ENCODE data around the gene SAT2. TPM values are rescaled to one million over a fixed set of nuclear protein-coding genes. Genes with fewer than 3 reads are reported as not detected.

The SAT2 gene
- total and polyA plus RNA-seq, 2 of the 13 experiments (the other 11 are each of a cell fraction or from before 2014, with no cell fraction given) = 37.6 to 93.7 TPM

- peak; percentile 99 for TF ChIP-seq ZC3H4 (CRISPR knock-in tag; IDR thresholded peaks at IDR 0.05; ENCODE audit: borderline replicate concordance)
- no peak for TF ChIP-seq ZNF607 (CRISPR knock-in tag; IDR thresholded peaks at IDR 0.05; ENCODE audit: borderline replicate concordance)
- TF ChIP-seq ZNF512 (CRISPR knock-in tag; IDR thresholded peaks at IDR 0.05) = no peak
- TF ChIP-seq PHF5A (CRISPR knock-in tag; IDR thresholded peaks at IDR 0.05; ENCODE audit: low read depth, unreplicated experiment) = peak; percentile 90
- TF ChIP-seq ETV6 (CRISPR knock-in tag; conservative IDR thresholded peaks at IDR 0.05) = peak; percentile 49; the same call in 1 of the 2 replicates
- peak; percentile 71; the same call in 1 of the 2 replicates for TF ChIP-seq NFIC (IDR thresholded peaks at IDR 0.05; ENCODE audit: low read length)
- TF ChIP-seq RBM22 (optimal IDR thresholded peaks at IDR 0.05; ENCODE audit: low read length) = peak; percentile 100
- 0 out of 2 replicates have a peak, but pooled peaks have one; percentile 23 for TF ChIP-seq ZNF746 (CRISPR knock-in tag; IDR thresholded peaks at IDR 0.05)
- TF ChIP-seq SETDB1 (CRISPR knock-in tag; IDR thresholded peaks at IDR 0.05; ENCODE audit: borderline replicate concordance) = no peak
- TF ChIP-seq ARID4A (CRISPR knock-in tag; IDR thresholded peaks at IDR 0.05; ENCODE audit: borderline replicate concordance) = peak; percentile 89
- TF ChIP-seq RBM39 (IDR thresholded peaks at IDR 0.05; ENCODE audit: low read depth, low read length, poor library complexity, severe bottlenecking) = no peak
- TF ChIP-seq KMT2B (CRISPR knock-in tag; IDR thresholded peaks at IDR 0.05) = 0 out of 2 replicates have a peak, but pooled peaks have one; percentile 23
- TF ChIP-seq NCOA2 (CRISPR knock-in tag; IDR thresholded peaks at IDR 0.05) = peak; percentile 65
- peak; percentile 83; the same call in 1 of the 2 replicates for TF ChIP-seq FUBP1 (CRISPR knock-in tag; IDR thresholded peaks at IDR 0.05; ENCODE audit: borderline replicate concordance)
- TF ChIP-seq SNAPC2 (CRISPR knock-in tag; IDR thresholded peaks at IDR 0.05) = no peak
- TF ChIP-seq ZNF598 (CRISPR knock-in tag; IDR thresholded peaks at IDR 0.05; ENCODE audit: borderline replicate concordance) = peak; percentile 90; the same call in 1 of the 2 replicates
- TF ChIP-seq FOXP4 (CRISPR knock-in tag; IDR thresholded peaks at IDR 0.05) = peak; percentile 70
- no peak for TF ChIP-seq NFE2L2 (IDR thresholded peaks at IDR 0.05; ENCODE audit: low read length)
- TF ChIP-seq FOXK2 (IDR thresholded peaks at IDR 0.05) = peak; percentile 92
Measured at GRCh38 chr17:7579001-7579833, 48.4 kb downstream of the SAT2 start, which contains the start of gene CD68 (continued).

Data from HepG2 (cell line).